HPDE6-E6E7 (cell line): Measurements from ENCODE around the gene PICALM.
"Not testable (repeated sequence)": the region's sequence is repeated elsewhere in the genome, so short reads cannot be mapped to it uniquely, and the experiment has no call there.

ENCODE experiments used
- DNase-seq: peaks from one replicate; pipeline ENCODE4 v3.0.0; 2011; ENCODE audit warnings: missing footprints; ENCODE audit errors: extremely low spot score

The PICALM gene

GRCh38 chr11:86068951-86069407, at the start of gene PICALM:
TSS of gene PICALM (minus strand) at chr11:86069084. CDS start at chr11:86068780, 304 bp downstream.
- DNase-seq: peak; percentile 84

- no peak for DNase-seq
Measured at GRCh38 chr11:86118253-86118652, 49.4 kb upstream of the PICALM start.

- DNase-seq: no peak
Measured at GRCh38 chr11:86117712-86118063, 48.8 kb upstream of the PICALM start.

GRCh38 chr11:86117001-86117711, 48.3 kb upstream of the PICALM start:
- DNase-seq: peak; percentile 10

- DNase-seq: peak; percentile 63
Measured at GRCh38 chr11:86116386-86116726, 47.5 kb upstream of the PICALM start.

GRCh38 chr11:86115542-86116385, 46.9 kb upstream of the PICALM start:
- DNase-seq: peak; percentile 12

DNA sequence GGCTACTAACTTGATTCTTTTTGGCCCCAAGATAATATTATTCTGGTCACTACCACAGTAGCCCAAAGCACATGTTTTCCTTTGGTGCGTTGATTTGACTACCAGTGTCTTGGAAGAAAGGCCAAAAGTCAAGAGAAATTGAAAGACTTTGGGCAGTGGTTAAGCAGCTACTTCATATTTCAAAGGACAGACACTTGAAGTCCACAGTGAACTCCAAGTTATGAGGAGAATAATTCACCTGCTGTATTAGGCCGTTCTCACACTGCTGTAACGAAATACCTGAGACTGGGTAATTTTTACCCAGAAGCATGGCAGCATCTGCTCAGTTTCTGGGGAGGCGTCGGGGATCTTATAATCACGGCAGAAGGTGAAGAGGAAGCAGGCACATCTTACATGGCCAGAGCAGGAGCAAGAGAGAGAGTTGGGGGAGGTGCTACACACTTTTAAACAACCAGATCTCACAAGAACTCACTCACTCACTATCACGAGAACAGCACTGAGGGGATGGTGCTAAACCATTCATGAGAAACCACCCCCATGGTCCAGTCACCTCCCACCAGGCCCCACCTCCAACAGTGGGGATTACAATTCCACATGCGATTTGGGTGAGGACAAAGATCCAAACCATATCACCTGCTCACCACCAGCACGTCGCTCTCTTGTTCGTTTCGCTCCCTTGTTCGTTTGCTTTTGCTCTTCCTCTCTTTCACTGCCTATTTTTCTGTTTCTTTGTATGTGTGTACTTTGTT, 40.2 kb upstream of the PICALM start:
- DNase-seq: no peak

- no peak for DNase-seq
Measured at GRCh38 chr11:86108191-86108590, 39.3 kb upstream of the PICALM start.

DNA sequence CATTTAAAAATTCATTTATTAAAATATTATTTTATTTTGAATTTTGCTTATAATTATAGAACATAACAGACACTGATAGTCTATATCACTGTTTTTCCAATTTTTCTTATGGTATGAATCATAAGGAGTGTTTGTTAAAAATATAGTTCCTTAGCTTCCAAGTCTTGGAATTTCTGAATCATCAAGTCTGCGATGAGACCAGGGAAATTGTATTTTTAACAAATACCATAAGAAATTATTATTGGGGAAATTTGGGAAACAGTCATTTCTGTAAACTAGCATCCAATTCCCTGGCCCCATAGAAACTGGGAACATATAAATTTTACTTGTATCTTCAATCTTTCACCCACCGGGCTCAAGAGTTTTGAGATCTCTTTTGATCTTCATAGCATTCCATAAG, 38.0 kb upstream of the PICALM start:
- no peak for DNase-seq

DNA sequence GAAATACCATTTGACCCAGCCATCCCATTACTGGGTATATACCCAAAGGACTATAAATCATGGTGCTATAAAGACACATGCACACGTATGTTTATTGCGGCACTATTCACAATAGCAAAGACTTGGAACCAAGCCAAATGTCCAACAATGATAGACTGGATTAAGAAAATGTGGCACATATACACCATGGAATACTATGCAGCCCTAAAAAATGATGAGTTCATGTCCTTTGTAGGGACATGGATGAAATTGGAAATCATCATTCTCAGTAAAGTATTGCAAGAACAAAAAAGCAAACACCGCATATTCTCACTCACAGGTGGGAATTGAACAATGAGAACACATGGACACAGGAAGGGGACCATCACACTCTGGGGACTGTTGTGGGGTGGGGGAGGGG, 37.1 kb upstream of the PICALM start:
- not testable (repeated sequence) for DNase-seq

- DNase-seq: not testable (repeated sequence)
Measured at GRCh38 chr11:86105601-86106000, 36.7 kb upstream of the PICALM start.

DNA sequence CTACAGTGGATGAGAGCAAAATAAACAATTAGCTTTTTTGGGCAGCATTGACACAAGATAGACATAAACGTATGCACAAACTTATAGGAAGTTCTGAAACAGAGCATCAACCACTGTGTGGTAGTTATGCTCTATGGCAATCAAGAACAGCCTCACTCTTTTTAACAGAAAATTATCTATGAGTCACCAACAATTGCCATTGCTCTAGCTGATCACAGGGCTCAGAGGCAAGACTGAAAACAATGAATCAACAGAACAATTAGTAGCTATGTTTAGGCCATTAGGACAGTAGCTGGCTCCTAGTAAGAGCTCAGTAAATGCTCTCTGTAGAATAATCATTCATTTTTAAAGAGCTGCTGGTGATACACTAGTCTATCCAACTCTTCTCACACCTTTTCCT, 34.9 kb upstream of the PICALM start:
- DNase-seq: no peak

DNA sequence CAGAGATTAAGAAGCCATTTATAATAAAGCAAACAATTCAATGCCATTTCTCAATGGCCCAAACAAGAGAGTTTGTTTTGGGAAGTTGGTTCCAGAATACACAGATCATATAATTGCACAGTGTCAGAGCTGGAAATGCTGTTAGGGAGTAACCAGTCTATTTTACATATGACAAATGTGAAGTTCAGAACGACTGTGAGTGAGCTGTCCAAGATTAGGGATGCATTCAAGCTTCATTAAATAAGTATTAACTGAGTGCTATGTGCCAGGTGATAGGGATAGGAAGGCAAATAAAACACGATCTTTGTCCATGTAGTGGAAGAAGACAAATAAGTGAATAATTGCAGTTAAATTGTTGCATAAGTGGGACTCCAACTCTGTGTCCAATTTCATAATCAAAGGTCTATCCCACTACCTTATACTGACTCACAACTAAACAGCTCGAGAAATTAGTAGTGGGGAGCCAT, 33.1 kb upstream of the PICALM start:
- no peak for DNase-seq

- DNase-seq: no peak
Measured at GRCh38 chr11:86101493-86101892, 32.6 kb upstream of the PICALM start.

DNA sequence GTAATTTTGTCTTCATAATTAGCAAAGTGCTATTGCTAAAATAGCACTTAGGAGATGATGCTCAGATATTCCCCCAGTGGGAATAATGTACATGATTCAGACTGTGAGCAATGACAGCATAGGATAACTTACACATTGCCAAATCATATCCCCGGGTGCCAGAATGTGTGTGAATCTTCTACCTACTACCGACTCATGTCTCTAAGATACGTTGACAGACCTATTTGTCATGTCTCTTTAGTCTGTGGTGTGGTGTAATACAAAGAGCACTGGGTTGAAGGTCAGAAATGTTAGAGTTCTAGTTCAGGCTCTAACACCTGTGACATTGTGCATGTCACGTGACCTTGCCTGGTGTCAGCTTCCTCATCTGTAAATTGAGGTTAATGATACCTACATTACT, 31.0 kb upstream of the PICALM start:
- DNase-seq: peak; percentile 64

DNA sequence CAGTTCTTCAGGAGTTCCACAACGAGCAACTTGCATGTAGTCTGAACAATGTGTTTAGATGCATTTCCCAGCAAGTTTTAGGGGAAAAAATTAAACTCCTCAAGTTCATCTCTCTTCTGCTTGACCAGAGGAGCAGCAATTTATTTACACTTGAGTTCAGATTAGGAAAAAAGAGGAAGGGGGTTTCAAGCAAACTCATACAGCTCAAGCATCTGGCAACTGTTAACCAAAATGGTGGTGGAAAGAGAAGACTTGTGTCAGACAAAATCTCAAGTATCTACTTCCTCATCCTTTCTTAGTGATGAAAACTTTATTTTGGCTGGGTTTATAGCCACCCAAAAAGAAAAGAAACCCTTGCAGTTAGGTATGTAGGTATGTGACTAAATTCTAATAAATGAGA, 29.1 kb upstream of the PICALM start:
- DNase-seq: no peak

GRCh38 chr11:86091566-86091965, 22.7 kb upstream of the PICALM start:
- DNase-seq: no peak

- no peak for DNase-seq
Measured at GRCh38 chr11:86091086-86091485, 22.2 kb upstream of the PICALM start.

DNA sequence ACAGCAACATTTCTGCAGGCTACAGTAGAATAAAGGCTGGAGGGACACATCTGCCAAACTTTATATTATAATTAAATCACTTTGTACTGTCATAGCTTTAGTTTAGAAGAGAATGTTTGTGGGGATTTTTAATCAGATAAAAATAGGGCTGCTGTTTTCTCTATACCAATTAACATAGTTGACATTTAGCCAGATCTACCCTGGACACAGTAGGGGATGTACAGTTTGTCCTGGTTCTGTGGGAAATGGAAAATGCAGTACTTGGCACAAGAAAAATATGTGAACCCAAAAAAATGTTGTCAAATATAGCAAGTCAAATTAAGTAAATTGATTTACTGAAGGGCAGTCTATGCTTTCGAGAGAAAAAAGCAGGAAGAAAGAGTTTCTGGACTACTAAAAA, 20.8 kb upstream of the PICALM start:
- no peak for DNase-seq

GRCh38 chr11:86087688-86088087, 18.8 kb upstream of the PICALM start:
- DNase-seq: not testable (repeated sequence)

GRCh38 chr11:86087256-86087655, 18.4 kb upstream of the PICALM start:
- DNase-seq: no peak

- no peak for DNase-seq
Measured at GRCh38 chr11:86081455-86081854, 12.6 kb upstream of the PICALM start.
